HG03175 (cell line): ENCODE data around the gene GTPBP1.

Experiments used
- ATAC-seq: cut with Tn5 transposase; IDR thresholded peaks from one replicate; pipeline ENCODE4 v1.9.1; 2021; ENCODE audit warnings: mild to moderate bottlenecking, moderate library complexity; ENCODE audit not compliant: unreplicated experiment

The GTPBP1 gene

DNA sequence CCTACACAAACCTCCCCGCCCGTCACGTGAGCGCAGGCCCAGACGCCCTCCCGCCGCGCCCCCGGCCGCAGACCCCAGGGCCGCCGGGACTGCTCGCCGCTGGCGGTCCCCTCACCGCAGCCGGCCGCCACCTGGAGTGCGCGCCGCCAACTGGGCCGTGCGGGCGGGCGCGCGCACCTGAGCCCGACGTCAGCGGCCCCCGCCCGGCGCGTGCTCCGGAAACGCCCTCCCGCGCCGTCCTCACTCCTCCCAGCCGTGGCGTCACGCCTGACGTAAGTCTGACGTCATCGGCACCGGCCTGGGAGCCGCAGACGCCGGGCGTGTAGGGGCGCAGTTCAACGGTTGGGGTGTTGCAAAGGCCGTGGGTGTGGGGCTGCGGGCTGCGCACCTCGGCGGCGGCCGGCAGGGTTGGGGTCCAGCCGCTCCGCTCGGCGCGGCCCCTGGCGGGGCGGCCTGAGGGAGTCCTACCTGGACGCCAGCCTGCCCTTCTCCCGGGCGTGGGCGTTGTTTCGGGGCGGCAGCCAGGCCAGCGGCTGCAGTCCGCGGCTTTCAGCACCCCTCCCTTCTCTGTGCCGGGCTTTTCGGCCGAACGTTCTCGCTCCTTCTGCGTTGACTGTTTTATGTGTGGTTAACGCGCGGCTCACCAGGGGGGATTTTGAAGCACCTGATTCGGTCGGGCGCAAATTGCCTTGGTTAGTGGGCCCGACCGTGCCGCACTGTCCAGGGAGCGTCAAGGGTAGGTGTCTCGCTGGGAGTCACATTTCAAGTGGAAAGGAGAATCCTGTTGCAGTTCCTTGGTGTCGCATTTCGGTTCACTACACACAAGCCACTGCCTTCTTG lies 4.7 kb upstream of the GTPBP1 start, which contains the start of gene JOSD1:
JOSD1 (minus strand) TSS at position 155 of the 840 bp plus-strand sequence. CDS start 956 bp downstream, outside the sequence.
- peak; percentile 41 for ATAC-seq

DNA sequence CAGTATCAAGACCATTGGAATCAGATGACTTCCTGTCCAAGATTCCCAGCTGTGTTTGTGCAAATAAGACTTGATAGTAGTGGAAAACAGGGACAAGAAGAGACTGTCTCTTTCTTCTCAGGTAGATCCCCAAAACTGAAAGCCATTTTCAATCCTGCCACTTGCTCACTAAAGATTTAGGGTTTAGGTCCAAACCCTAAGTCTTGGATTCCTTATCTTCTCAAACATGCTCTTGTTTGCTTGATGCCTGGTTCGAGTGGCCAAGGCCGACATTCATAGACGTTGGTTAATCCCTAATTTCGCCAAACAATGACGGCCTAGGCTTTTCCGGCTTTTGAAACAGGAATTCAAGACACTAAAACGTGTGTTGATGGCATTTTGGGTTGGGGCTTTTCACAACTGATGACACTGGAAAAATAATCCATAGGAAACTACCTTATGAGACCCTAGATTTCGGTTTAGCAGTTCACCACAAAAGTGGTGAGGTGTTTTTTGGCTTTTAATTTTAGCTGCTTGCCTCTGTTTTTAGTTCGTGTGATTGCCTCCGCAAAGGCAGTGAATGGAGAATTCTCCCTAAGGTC lies 1.0 kb upstream of the GTPBP1 start:
- ATAC-seq, result no peak

DNA sequence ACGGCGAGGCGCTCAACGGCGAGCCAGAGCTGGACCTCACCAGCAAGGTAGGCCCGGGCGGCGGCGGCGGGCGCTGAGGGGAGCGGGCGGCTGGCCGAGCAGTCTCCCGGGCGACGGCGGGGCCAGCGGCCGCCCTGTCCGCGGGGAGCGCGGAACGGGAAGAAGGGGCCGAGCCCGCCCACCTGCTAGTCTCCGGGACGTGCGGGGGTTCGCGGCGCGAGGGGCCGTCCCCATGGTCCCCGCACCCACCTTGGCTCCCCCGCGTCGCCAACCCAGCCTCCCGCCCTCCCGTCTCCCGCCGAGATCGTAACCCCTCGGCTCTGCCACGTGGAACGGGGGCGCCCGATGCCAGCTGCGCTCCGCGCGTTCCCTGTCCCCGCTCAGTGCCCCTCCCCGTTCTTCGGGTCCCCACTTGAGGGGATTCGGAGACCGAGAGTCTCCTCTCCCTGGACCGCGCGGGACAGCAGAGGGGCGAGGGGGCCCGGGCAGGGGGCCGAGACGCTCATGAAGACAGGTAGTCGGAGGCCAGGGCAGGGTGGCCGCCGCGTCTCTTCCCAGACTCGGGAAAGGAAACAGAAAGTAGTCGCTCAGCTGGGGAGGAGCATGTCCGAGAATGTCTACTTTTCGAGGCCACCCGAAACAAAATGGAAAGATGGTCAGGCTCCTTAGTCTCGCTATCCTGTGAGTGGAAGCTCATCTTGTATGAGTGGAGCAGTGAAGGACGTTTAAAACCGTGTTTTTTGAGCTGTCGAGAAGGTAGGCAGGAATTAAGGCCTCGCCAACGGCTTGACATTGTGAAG lies 557 bp downstream of the GTPBP1 start:
- ATAC-seq, result peak; percentile 2

DNA sequence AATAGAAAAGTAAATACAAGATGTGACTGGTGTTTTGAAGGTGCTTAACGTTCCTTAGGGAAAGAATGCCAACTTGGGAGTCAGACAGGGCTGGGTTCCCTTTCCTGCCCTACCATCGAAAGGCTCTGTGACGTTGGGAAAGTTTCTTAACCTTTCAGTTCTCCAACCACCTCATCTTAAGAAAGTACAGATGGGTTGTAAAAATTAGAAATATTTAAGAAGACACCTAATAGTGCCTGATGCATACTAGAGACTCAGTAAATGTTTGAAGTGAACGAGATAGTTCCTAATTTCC lies 1.1 kb downstream of the GTPBP1 start:
- no peak for ATAC-seq

DNA sequence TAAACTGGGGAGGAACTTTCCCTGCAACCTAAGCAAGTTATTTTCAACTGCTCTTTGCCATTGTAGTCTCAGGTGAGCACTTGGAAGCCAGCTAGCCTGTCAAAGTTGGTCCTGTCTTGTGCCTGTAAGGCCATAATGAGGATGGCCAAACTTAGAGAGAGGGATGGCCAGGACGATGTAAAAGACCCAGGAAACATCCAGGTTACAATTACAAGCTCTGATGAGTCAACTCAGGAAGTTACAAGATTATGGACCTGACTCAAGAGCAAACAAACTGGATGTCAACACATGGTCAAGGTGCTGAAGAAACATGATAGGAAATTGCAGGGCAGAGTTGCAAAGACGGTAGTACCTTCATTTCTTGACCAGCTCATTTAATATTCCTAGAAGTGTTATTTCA lies 1.6 kb downstream of the GTPBP1 start:
- no peak for ATAC-seq

DNA sequence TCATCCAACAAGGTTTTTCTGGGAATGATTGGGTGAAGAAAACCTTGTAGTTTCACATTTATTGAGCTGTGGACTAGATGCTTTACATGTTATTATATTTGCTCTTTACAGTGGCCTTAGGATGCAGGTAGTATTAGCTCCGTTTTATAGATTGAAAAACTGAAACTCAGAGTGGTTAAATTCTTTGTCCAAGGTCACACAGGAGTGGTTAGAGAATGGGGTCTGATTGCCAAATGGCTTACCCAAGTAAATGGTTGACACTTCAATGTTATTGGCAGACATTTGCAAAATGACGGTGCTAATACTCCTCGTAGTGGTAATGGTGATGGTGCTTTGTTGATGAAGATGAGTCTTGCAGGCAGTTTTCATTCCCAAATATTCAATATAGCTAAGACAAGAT lies 2.2 kb downstream of the GTPBP1 start:
- ATAC-seq, result no peak

DNA sequence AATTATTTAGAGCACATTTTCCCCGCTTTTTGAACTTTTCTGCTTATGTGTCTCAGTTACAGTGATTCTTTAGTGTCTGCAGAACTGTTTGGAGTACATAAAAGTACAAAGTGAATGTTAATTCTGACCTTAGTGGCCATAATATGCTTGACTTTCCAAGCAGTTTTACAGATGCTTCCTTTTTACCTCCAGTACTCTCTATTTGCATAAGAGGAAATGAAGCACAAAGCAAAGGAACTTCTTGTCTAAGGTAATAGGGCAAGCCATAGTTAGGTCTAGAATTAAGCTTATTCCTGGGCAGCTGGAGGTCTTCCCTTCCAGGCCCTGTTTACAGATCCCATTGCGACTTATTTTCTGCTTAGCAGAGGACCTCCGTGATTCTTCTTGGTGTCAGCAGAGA lies 3.6 kb downstream of the GTPBP1 start:
- no peak for ATAC-seq

DNA sequence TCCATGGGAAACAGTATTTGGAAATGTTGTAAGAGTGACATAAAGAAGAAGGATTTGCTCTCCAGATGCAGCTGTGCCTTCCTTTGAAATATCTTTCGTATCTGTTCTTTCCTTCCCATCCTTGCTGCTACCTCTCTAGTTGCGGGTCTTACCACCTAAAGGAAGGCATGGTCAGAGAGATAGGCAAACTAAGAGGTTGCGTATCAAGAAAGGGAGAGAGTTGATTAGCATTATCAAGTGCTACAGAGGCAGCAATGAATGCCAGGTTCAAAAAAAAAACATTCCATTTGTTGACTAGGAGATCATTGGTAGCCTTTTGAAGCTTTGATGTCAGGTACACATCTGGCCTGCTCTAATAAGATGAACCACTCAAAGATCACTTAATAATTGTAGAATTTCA lies 4.6 kb downstream of the GTPBP1 start:
- ATAC-seq, result no peak

DNA sequence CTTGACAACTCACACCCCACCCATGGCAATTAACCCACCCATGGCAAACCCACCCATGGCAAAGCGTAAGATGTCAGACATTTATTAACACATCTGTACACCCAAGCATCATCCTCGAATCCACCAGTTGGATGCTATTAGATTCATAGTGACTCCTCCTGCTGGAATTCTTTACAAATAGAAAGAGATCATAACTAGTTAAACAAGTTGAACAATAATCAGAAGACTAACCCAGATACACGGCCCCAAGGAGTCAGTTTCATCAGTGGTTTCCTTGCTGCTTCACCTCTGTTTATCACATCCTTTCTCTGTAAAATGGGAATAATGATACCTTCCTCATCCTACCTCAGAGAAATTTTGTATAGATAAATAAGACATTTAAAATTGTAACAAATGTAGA lies 5.1 kb downstream of the GTPBP1 start:
- ATAC-seq, result no peak

DNA sequence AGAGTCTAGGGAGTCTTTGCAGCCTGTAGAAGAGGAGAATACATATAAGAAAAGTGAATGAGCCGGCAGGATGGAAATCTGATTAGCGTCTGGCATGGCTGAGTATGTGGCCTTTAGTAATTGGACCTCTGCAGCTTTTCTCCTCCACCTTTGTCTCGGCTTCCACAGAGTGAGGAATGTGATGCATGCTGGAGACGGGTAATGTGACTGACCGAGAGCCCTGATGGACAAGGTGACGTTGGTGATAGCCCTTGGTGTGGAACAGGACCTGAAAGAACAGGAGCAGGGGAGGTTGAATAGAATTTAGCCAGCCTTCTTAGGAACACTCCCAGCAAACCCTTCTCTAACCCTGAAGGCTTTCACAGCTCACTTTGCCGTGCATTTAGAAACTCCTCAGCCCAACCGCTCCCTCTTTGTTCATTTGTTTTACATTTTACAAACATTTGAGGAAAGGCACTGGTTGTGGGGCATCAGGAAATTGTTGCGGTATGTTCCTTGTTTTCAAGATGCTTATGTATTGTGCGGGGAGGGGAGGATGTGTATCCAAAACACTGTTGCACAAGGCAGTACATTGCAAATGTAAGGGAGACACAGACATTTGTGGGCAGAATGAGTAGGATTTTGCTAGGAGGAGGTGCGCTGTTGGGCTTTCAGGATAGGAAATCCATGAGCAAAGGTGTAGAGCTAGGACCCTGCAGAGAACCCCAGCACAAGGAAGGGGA lies 6.9 kb downstream of the GTPBP1 start:
- ATAC-seq, result no peak

DNA sequence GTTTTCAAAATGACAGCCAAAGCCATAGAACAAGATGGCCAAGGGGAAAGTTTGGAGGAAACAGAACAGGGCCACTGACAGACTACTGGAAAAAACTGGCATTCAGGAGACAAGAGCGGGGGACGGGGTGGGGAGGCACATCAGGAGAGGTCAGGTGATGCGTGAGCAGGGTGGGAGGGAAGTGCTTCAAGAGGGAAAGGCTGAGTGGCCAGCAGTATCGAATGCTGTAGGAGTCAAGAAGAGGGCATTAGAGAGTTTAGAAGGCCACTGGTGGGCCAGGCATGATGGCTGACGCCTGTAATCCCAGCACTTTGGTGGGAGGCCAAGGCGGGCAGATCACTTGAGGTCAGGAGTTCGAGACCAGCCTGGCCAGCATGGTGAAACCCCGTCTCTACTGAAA lies 8.2 kb downstream of the GTPBP1 start:
- ATAC-seq, result no peak

DNA sequence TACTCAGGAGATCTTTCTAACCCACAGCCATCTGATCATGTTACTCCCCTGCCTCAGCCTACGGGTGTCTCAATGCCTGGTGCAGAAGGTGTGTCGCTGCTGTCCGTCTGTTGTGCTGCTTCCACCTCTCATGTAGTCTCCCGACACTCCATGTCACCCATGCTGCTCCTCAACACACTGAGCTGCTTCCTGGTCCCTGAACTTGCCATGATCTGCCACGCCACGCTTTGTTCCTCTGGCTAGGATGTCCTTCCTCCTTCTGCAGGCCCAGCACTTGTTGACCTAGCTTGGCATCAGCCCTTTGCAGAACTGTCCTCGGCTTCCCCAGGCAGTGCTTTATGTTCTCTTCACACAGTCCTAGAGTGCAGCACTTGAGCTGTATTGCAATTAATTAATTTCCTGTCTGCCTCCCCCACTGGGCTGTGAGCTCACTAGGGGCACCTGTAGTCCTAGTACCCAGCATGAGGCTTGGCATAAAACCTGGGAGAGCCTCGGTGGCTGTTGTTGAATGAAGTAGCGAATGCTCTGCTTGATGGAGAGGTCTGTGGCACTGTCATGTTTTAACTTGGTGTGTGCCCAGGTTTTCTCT lies 9.5 kb downstream of the GTPBP1 start:
- no peak for ATAC-seq

DNA sequence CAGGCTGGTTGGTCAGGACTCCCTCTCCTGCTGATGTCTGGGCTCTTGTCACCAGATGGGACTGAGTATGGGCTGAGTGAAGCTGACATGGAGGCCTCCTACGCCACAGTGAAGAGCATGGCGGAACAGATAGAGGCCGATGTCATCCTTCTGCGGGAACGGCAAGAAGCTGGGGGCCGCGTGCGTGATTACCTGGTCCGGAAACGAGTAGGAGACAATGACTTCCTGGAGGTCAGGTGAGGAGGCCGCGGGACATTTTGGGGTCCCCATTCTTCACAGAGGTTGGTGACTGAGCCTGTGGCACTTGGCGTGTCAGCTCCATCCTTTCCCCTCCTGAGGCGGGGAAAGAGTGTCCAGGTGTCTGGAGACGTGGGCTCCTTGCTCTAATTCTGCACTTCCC lies 10.1 kb downstream of the GTPBP1 start:
- ATAC-seq, result no peak

DNA sequence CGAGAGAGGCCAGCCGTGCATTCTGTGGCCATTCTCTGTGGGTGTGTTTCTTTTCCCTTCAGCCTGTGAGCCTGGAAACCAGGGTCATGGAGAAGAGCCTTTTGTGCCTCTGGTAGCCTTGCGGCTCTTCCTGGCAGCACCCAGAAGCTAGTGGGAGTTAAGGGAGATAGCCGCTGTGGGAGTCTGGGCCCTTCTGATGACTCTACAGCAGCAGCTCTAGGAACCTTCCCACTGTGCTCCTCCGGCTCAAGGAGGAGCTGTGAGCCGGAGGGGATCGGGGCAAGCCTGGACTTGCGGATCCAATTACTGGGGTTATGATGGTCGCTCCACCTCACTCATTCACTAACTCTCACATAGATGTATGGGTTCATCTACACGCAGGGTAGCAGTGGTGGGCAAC lies 10.5 kb downstream of the GTPBP1 start:
- no peak for ATAC-seq

DNA sequence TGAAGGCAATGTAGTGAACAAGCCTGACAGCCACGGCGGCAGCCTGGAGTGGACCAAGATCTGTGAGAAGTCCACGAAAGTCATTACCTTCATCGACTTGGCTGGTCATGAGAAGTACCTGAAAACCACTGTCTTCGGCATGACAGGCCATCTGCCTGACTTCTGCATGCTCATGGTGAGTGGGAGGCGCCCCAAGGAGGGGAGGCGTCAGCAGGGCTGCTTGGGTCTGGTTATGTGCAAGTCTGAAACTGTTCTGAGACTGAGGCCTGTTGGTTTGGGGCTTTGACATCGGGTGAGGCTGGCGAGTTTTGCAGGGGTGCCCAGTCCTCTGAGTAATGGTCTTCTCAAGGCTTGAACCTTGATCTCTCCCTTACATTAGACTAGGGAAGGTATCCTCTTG lies 11.1 kb downstream of the GTPBP1 start:
- no peak for ATAC-seq

DNA sequence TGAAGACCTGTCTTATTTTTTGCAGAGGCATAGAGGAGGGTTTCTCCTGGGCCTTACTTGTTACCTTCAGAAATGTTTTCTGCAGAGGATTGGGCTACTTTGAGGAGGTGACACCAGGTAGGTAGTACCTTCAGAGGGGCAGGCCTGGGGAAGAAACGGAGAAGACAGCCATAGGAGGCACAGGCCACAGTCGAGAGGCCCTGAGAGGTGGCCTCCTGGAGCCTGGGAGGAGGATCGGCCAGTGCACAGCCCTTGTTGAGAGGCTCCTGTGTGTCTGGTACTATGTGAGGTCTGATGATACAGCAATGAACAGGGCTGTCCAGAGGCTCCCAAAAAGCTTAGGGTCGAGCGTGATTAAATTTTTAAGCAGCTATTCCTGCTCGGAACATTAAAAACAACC lies 11.5 kb downstream of the GTPBP1 start:
- ATAC-seq, result no peak

DNA sequence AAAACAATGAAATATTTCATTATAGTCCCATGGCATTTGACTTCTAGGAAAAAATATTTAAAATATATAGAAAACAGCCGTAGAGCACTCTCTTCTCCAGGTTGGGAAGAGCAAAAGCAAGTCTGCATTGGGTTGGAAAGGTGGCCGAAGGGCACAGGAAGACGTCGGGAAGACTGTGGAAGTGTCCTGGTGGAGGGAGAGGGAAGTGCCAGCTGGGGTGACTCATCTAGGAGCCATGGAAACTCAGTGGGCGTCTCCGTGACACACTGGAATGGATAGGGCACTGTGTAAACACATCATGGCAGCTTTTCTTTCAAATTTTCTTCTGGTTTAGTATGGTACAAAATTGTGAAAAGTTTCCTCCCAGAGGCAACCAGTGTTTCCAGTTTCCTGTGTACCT lies 12.7 kb downstream of the GTPBP1 start:
- ATAC-seq, result no peak

DNA sequence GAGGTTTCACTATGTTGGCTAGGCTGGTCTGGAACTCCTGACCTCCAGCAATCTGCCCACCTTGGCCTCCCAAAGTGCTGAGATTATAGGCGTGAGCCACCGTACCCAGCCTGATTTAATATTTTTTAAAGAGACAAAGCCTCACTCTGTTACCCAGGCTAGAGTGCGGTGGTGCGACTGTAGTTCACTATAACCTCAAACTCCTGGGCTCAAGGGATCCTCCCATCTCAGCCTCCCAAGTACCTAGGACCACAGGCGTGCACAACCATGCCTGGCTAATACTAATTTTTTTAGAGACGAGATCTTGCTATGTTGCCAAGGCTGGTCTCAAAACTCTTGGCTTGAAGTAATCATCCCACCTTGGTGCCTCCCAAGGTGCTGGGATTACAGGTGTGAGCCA lies 13.5 kb downstream of the GTPBP1 start:
- no peak for ATAC-seq

DNA sequence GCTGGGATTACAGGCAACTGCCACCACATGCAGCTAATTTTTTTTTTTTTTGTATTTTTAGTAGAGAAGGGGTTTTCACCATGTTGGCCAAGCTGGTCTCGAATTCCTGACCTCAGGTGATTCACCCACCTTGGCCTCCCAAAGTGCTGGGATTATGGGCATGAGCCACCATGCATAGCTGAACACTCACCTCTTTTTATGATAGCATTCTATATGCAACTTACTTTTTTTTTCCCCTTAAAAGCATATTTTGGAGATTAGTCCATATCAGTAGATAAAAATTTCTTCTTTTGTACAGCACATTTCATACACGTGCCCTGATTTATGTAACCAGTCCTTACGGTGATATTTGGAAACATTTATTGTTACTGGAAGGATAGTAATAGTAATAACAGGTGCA lies 14.6 kb downstream of the GTPBP1 start:
- no peak for ATAC-seq

DNA sequence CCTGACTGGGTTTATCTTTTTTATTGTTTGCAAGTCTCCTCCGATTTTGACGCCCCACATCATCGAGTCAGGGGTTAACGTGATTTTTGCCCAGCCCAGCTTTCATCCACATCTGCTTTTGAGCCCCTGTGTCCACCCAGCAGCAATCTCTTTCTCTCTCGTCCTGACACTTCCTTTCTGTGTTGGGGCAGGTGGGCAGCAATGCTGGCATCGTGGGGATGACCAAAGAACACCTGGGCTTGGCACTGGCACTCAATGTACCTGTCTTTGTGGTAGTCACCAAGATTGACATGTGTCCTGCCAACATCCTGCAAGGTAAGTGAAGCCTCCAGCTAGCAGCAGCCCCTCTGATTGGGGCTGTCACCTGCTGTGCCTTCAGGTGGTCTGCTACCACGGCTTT lies 15.8 kb downstream of the GTPBP1 start:
- no peak for ATAC-seq

DNA sequence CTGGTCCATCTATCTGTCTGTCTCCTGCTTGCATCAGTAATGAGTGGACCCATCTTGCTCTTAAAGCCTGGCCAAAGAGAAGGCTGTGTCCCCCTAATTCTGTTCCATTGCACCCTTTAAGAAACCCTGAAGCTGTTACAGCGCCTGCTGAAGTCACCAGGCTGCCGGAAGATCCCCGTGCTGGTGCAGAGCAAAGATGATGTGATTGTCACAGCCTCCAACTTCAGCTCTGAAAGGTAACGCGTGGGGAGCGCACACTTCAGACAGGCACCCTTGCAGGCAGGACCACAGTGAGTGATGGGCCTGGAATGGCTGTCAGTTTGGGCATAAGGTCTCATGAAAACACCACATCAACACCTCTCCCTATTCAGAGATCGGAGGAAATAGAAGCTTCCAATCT lies 18.4 kb downstream of the GTPBP1 start:
- ATAC-seq, result no peak
